Mesendoderm (in vitro differentiated cells): ENCODE results near the gene RABGAP1L.
A peak's percentile ranks its signal among the peaks of the same experiment; 100 is the strongest.

Experiments used
- DNase-seq: peaks from one replicate; pipeline ENCODE4 v3.0.0; 2013
- H2AK5ac ChIP-seq: 2 replicates; pipeline ENCODE4 v1.6.1; 2013; ENCODE audit warnings: low read length, inconsistent platforms
- H2BK120ac ChIP-seq: 2 replicates; pipeline ENCODE4 v1.6.1; 2013; ENCODE audit warnings: low read depth, mild to moderate bottlenecking, low read length, moderate library complexity, mixed read lengths
- H2BK15ac ChIP-seq: replicated peaks from 2 replicates; pipeline ENCODE4 v1.6.1; 2013; ENCODE audit warnings: low read depth, mild to moderate bottlenecking, moderate library complexity
- H2BK5ac ChIP-seq: 2 replicates; pipeline ENCODE4 v1.6.1; 2013; ENCODE audit warnings: low read length, inconsistent platforms
- H3K18ac ChIP-seq: 2 replicates; pipeline ENCODE4 v1.6.1; 2013; ENCODE audit warnings: mild to moderate bottlenecking, low read length, mixed read lengths
- H3K23ac ChIP-seq: one replicate; pipeline ENCODE4 v1.6.1; 2013; ENCODE audit warnings: low read length
- H3K27ac ChIP-seq: 2 replicates; pipeline ENCODE4 v1.5.1; 2013; ENCODE audit warnings: low read depth, mild to moderate bottlenecking, inconsistent platforms, low read length, moderate library complexity
- H3K27me3 ChIP-seq: 2 replicates; pipeline ENCODE4 v1.6.1; 2013; ENCODE audit warnings: low read length, control low read depth, mild to moderate bottlenecking, inconsistent platforms; ENCODE audit not compliant: insufficient read depth, poor library complexity
- H3K36me3 ChIP-seq: 2 replicates; pipeline ENCODE4 v1.6.1; 2013; ENCODE audit warnings: low read length, inconsistent platforms; ENCODE audit not compliant: control insufficient read depth, insufficient read depth
- H3K4ac ChIP-seq: one replicate; pipeline ENCODE4 v1.6.1; 2013; ENCODE audit warnings: low read depth, mild to moderate bottlenecking, low read length, moderate library complexity
- H3K4me1 ChIP-seq: 2 replicates; pipeline ENCODE4 v1.6.1; 2013; ENCODE audit warnings: low read depth, low read length, inconsistent platforms; ENCODE audit not compliant: control insufficient read depth
- H3K4me2 ChIP-seq: 2 replicates; pipeline ENCODE4 v1.6.1; 2013; ENCODE audit warnings: low read length
- H3K4me3 ChIP-seq: 2 replicates; pipeline ENCODE4 v1.5.1; 2013; ENCODE audit warnings: mild to moderate bottlenecking, low read length
- H3K56ac ChIP-seq: one replicate; pipeline ENCODE4 v1.6.1; 2013; ENCODE audit warnings: low read length
- H3K79me1 ChIP-seq: 2 replicates; pipeline ENCODE4 v1.6.1; 2013; ENCODE audit warnings: low read length, inconsistent platforms
- H3K79me2 ChIP-seq: 2 replicates; pipeline ENCODE4 v1.6.1; 2013; ENCODE audit warnings: mild to moderate bottlenecking, low read length; ENCODE audit not compliant: control insufficient read depth, insufficient read depth
- H3K9ac ChIP-seq: 2 replicates; pipeline ENCODE4 v1.6.1; 2013; ENCODE audit warnings: low read length, inconsistent platforms
- H4K5ac ChIP-seq: one replicate; pipeline ENCODE4 v1.6.1; 2013; ENCODE audit warnings: low read length
- H4K8ac ChIP-seq: one replicate; pipeline ENCODE4 v1.6.1; 2013; ENCODE audit warnings: low read depth, mild to moderate bottlenecking, control low read depth, low read length, moderate library complexity
- WGBS: extraction: QIAGEN DNeasy Blood & Tissue Kit; methylation state at CpG from one replicate; pipeline ENCODE4 v1.1.7; 2013; ENCODE audit warnings: low lambda C conversion rate, missing lambda C conversion rate; ENCODE audit not compliant: insufficient coverage; ENCODE audit errors: extremely low coverage; 5-methylcytosine and 5-hydroxymethylcytosine counted together

Gene RABGAP1L

GRCh38 chr1:174880171-174880570 lies 720.9 kb downstream of the RABGAP1L start:
- Histone ChIP-seq H2BK15ac (no peak overlapping the region), H4K8ac (no peak overlapping the region), H3K79me1 (no peaks in the 10 kb centered on the region), H3K4ac (no peak overlapping the region), H3K9ac (no peak overlapping the region), H3K18ac (no peak overlapping the region), H3K27me3 (no peaks in the 10 kb centered on the region), H3K4me3 (no peak overlapping the region), H2BK5ac (no peak overlapping the region), H3K23ac (no peak overlapping the region), H3K4me2 (no peak overlapping the region), H3K79me2 (peaks cover 6% of the 10 kb centered on the region), H2BK120ac (no peak overlapping the region), H2AK5ac (no peak overlapping the region), H4K5ac (no peak overlapping the region), H3K56ac (no peak overlapping the region), H3K27ac (no peak overlapping the region), H3K36me3 (no peaks in the 10 kb centered on the region), H3K4me1 (peaks cover 2% of the 10 kb centered on the region)
- DNase-seq: no peak
- WGBS: no CpG with 5 or more reads among the region's 3 CpGs

GRCh38 chr1:174883409-174883808 lies 724.1 kb downstream of the RABGAP1L start:
- Histone ChIP-seq H3K56ac (no peak overlapping the region), H3K36me3 (no peaks in the 10 kb centered on the region), H3K4me2 (no peak overlapping the region), H2AK5ac (no peak overlapping the region), H3K79me1 (no peaks in the 10 kb centered on the region), H3K4me1 (no peaks in the 10 kb centered on the region), H3K18ac (no peak overlapping the region), H3K27me3 (no peaks in the 10 kb centered on the region), H2BK120ac (no peak overlapping the region), H3K4ac (no peak overlapping the region), H2BK5ac (no peak overlapping the region), H4K8ac (no peak overlapping the region), H3K23ac (no peak overlapping the region), H3K9ac (no peak overlapping the region), H4K5ac (no peak overlapping the region), H3K79me2 (peaks cover 6% of the 10 kb centered on the region), H3K4me3 (no peak overlapping the region), H3K27ac (no peak overlapping the region), H2BK15ac (no peak overlapping the region)
- DNase-seq: peak; percentile 95
- no CpG with 5 or more reads among the region's 1 CpG for WGBS

- no peak overlapping the region for H3K4ac ChIP-seq
- no peaks in the 10 kb centered on the region for H3K79me1 ChIP-seq
- H2BK120ac ChIP-seq: no peak overlapping the region
- H4K5ac ChIP-seq: no peak overlapping the region
- no peaks in the 10 kb centered on the region for H3K36me3 ChIP-seq
- H3K27ac ChIP-seq: no peak overlapping the region
- H3K23ac ChIP-seq: no peak overlapping the region
- no peak overlapping the region for H3K4me3 ChIP-seq
- H3K4me2 ChIP-seq: no peak overlapping the region
- H4K8ac ChIP-seq: no peak overlapping the region
- no peak for DNase-seq
- H3K4me1 ChIP-seq: no peaks in the 10 kb centered on the region
- peaks cover 6% of the 10 kb centered on the region for H3K79me2 ChIP-seq
- no peak overlapping the region for H3K18ac ChIP-seq
- no peak overlapping the region for H2BK5ac ChIP-seq
- WGBS: no CpG with 5 or more reads among the region's 3 CpGs
- H2BK15ac ChIP-seq: peak overlapping the region; percentile 19
- H3K56ac ChIP-seq: no peak overlapping the region
- no peak overlapping the region for H2AK5ac ChIP-seq
- H3K9ac ChIP-seq: no peak overlapping the region
- H3K27me3 ChIP-seq: no peaks in the 10 kb centered on the region
These were observed 724.7 kb downstream of the RABGAP1L start for GRCh38 chr1:174884038-174884437.

- peak overlapping the region; percentile 79 for H3K4ac ChIP-seq
- no peak overlapping the region for H2AK5ac ChIP-seq
- H2BK5ac ChIP-seq: no peak overlapping the region
- no CpG with 5 or more reads among the region's 2 CpGs for WGBS
- no peak overlapping the region for H4K8ac ChIP-seq
- no peak overlapping the region for H3K9ac ChIP-seq
- no peak overlapping the region for H2BK120ac ChIP-seq
- peaks cover 6% of the 10 kb centered on the region for H3K79me2 ChIP-seq
- no peak for DNase-seq
- no peak overlapping the region for H2BK15ac ChIP-seq
- H3K27me3 ChIP-seq: no peaks in the 10 kb centered on the region
- no peak overlapping the region for H3K4me3 ChIP-seq
- no peak overlapping the region for H3K18ac ChIP-seq
- no peak overlapping the region for H3K23ac ChIP-seq
- no peak overlapping the region for H3K56ac ChIP-seq
- H3K27ac ChIP-seq: no peak overlapping the region
- H3K4me1 ChIP-seq: no peaks in the 10 kb centered on the region
- H3K79me1 ChIP-seq: no peaks in the 10 kb centered on the region
- H3K36me3 ChIP-seq: no peaks in the 10 kb centered on the region
- H3K4me2 ChIP-seq: no peak overlapping the region
- no peak overlapping the region for H4K5ac ChIP-seq
These were observed 725.2 kb downstream of the RABGAP1L start for GRCh38 chr1:174884566-174884965.

GRCh38 chr1:174890024-174890423 lies 730.7 kb downstream of the RABGAP1L start:
- no peak overlapping the region for H3K4me3 ChIP-seq
- no peak overlapping the region for H2BK5ac ChIP-seq
- H4K5ac ChIP-seq: no peak overlapping the region
- H4K8ac ChIP-seq: no peak overlapping the region
- H3K56ac ChIP-seq: no peak overlapping the region
- H3K9ac ChIP-seq: no peak overlapping the region
- H3K4ac ChIP-seq: no peak overlapping the region
- no peak overlapping the region for H3K4me2 ChIP-seq
- no peaks in the 10 kb centered on the region for H3K36me3 ChIP-seq
- DNase-seq: no peak
- no peak overlapping the region for H2AK5ac ChIP-seq
- H3K79me2 ChIP-seq: no peaks in the 10 kb centered on the region
- H3K79me1 ChIP-seq: no peaks in the 10 kb centered on the region
- no peak overlapping the region for H3K18ac ChIP-seq
- no peak overlapping the region for H2BK15ac ChIP-seq
- no peak overlapping the region for H3K23ac ChIP-seq
- no peaks in the 10 kb centered on the region for H3K27me3 ChIP-seq
- no peak overlapping the region for H2BK120ac ChIP-seq
- no peak overlapping the region for H3K27ac ChIP-seq
- WGBS: no CpG with 5 or more reads among the region's 4 CpGs
- H3K4me1 ChIP-seq: no peaks in the 10 kb centered on the region

GRCh38 chr1:174892016-174892415 lies 732.7 kb downstream of the RABGAP1L start:
- no peak overlapping the region for H3K4me2 ChIP-seq
- no peak overlapping the region for H2AK5ac ChIP-seq
- H2BK5ac ChIP-seq: no peak overlapping the region
- H4K8ac ChIP-seq: no peak overlapping the region
- no CpG with 5 or more reads among the region's 15 CpGs for WGBS
- no peaks in the 10 kb centered on the region for H3K79me1 ChIP-seq
- no peak overlapping the region for H3K9ac ChIP-seq
- H3K27ac ChIP-seq: no peak overlapping the region
- no peak overlapping the region for H3K4me3 ChIP-seq
- DNase-seq: no peak
- no peak overlapping the region for H3K56ac ChIP-seq
- no peak overlapping the region for H3K18ac ChIP-seq
- no peak overlapping the region for H3K23ac ChIP-seq
- no peak overlapping the region for H2BK120ac ChIP-seq
- no peak overlapping the region for H4K5ac ChIP-seq
- H3K4ac ChIP-seq: no peak overlapping the region
- no peaks in the 10 kb centered on the region for H3K4me1 ChIP-seq
- H2BK15ac ChIP-seq: no peak overlapping the region
- no peaks in the 10 kb centered on the region for H3K27me3 ChIP-seq
- no peaks in the 10 kb centered on the region for H3K36me3 ChIP-seq
- H3K79me2 ChIP-seq: no peaks in the 10 kb centered on the region
